Type B pancreatic cell (in vitro differentiated cells): Measurements from ENCODE around the gene RAC3. TPM values are rescaled to one million over a fixed set of nuclear protein-coding genes. Genes with fewer than 3 reads are reported as not detected.

Experiments
- DNase-seq: peaks from one replicate; pipeline ENCODE4 v3.0.0; 2021; ENCODE audit warnings: mixed read lengths; ENCODE audit not compliant: unreplicated experiment; ENCODE audit errors: extremely low spot score
- H3K27ac Mint-ChIP-seq: 2 replicates; pipeline ENCODE4 v1.8.0; 2021; ENCODE audit warnings: mild to moderate bottlenecking, mixed read lengths
- H3K27me3 Mint-ChIP-seq: 2 replicates; pipeline ENCODE4 v1.8.0; 2021; ENCODE audit warnings: mixed read lengths
- H3K36me3 Mint-ChIP-seq: 2 replicates; pipeline ENCODE4 v1.8.0; 2021; ENCODE audit warnings: mixed read lengths
- H3K4me1 Mint-ChIP-seq: one replicate; pipeline ENCODE4 v1.8.0; 2021; ENCODE audit warnings: mixed read lengths; ENCODE audit not compliant: unreplicated experiment
- H3K4me3 Mint-ChIP-seq: 2 replicates; pipeline ENCODE4 v1.8.0; 2021; ENCODE audit warnings: mild to moderate bottlenecking, mixed read lengths
- H3K9me3 Mint-ChIP-seq: 2 replicates; pipeline ENCODE4 v1.8.0; 2021; ENCODE audit warnings: mixed read lengths
- total RNA-seq: library from RNA; stranded (reverse); gene quantifications from 2 replicates; pipeline ENCODE4 v1.2.1, GENCODE V29; 2021; ENCODE audit warnings: low replicate concordance
- TF ChIP-seq, protein P1 (sequence below): fragments of 200-600 bp; sonication (generic); conservative IDR thresholded peaks from 2 replicates; pipeline ENCODE4 v1.5.0; 2021; ENCODE audit warnings: antibody characterized with exemption, mild to moderate bottlenecking

Gene RAC3
- total RNA-seq, 1 donor from 2014 or later, result 51.7 TPM

- TF ChIP-seq, protein P1, sequence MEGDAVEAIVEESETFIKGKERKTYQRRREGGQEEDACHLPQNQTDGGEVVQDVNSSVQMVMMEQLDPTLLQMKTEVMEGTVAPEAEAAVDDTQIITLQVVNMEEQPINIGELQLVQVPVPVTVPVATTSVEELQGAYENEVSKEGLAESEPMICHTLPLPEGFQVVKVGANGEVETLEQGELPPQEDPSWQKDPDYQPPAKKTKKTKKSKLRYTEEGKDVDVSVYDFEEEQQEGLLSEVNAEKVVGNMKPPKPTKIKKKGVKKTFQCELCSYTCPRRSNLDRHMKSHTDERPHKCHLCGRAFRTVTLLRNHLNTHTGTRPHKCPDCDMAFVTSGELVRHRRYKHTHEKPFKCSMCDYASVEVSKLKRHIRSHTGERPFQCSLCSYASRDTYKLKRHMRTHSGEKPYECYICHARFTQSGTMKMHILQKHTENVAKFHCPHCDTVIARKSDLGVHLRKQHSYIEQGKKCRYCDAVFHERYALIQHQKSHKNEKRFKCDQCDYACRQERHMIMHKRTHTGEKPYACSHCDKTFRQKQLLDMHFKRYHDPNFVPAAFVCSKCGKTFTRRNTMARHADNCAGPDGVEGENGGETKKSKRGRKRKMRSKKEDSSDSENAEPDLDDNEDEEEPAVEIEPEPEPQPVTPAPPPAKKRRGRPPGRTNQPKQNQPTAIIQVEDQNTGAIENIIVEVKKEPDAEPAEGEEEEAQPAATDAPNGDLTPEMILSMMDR, result no peak
- Mint-ChIP-seq H3K27me3 (no peaks in the 10 kb centered on the region), H3K4me1 (peaks cover 12% of the 10 kb centered on the region)
Observed at GRCh38 chr17:82024859-82025258, 6.6 kb upstream of the RAC3 start.

GRCh38 chr17:82025401-82026107 lies 5.9 kb upstream of the RAC3 start:
- H3K27ac Mint-ChIP-seq, result no peak overlapping the region
- peaks cover 12% of the 10 kb centered on the region for H3K4me1 Mint-ChIP-seq
- no peaks in the 10 kb centered on the region for H3K27me3 Mint-ChIP-seq
- DNase-seq, result no peak
- H3K36me3 Mint-ChIP-seq, result no peaks in the 10 kb centered on the region
- no peaks in the 10 kb centered on the region for H3K9me3 Mint-ChIP-seq
- no peak overlapping the region for H3K4me3 Mint-ChIP-seq
- TF ChIP-seq, protein P1, result no peak

More at GRCh38 chr17:82024859-82025258, 6.6 kb upstream of the RAC3 start:
- Mint-ChIP-seq H3K4me3 (no peak overlapping the region), H3K36me3 (no peaks in the 10 kb centered on the region), H3K9me3 (no peaks in the 10 kb centered on the region), H3K27ac (no peak overlapping the region)
- DNase-seq, result no peak

GRCh38 chr17:82028246-82028645 lies 3.2 kb upstream of the RAC3 start:
- H3K36me3 Mint-ChIP-seq, result no peaks in the 10 kb centered on the region
- no peak overlapping the region for H3K27ac Mint-ChIP-seq
- H3K4me3 Mint-ChIP-seq, result no peak overlapping the region
- TF ChIP-seq, protein P1, result no peak
- no peak for DNase-seq
- peaks cover 6% of the 10 kb centered on the region for H3K4me1 Mint-ChIP-seq
- H3K9me3 Mint-ChIP-seq, result no peaks in the 10 kb centered on the region
- no peaks in the 10 kb centered on the region for H3K27me3 Mint-ChIP-seq

DNA sequence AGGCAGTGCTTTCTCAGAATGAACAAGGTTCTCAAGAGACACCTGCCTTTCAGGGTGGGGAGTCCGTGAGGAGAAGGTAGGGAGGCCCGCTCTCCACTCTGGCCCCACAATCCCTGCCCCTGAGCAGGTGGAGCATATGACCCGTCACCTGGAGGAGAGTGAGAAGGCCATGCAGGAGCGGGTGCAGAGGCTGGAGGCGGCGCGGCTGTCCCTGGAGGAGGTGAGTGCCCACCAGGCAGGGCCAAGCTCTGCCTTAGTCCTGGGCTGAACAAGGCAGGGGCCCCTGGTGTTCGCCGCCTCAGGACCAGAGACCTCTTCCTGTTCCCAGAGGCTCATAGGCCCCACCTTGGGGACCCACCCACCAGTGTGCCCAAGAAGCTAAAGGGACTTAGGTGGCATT lies 2.5 kb upstream of the RAC3 start:
- no peaks in the 10 kb centered on the region for H3K9me3 Mint-ChIP-seq
- DNase-seq, result no peak
- no peaks in the 10 kb centered on the region for H3K36me3 Mint-ChIP-seq
- no peaks in the 10 kb centered on the region for H3K27me3 Mint-ChIP-seq
- no peak overlapping the region for H3K27ac Mint-ChIP-seq
- H3K4me1 Mint-ChIP-seq, result peaks cover 6% of the 10 kb centered on the region
- TF ChIP-seq, protein P1, result no peak
- H3K4me3 Mint-ChIP-seq, result peak overlapping the region; percentile 59

- TF ChIP-seq, protein P1, result no peak
- Mint-ChIP-seq H3K27ac (no peak overlapping the region), H3K4me1 (peaks cover 4% of the 10 kb centered on the region), H3K9me3 (no peaks in the 10 kb centered on the region), H3K4me3 (peak overlapping the region; percentile 76), H3K36me3 (no peaks in the 10 kb centered on the region), H3K27me3 (no peaks in the 10 kb centered on the region)
- DNase-seq, result no peak
Observed at GRCh38 chr17:82029391-82029790, 2.1 kb upstream of the RAC3 start.
